NK-92 (cell line): ENCODE results near the gene PCSK4.
"Not testable (repeated sequence)": the region's sequence is repeated elsewhere in the genome, so short reads cannot be mapped to it uniquely, and the experiment has no call there.

ENCODE experiments used
- DNase-seq: peaks from one replicate; lab custom pipeline; 2025; ENCODE audit not compliant: unreplicated experiment; lab: John Stamatoyannopoulos, UW

Gene PCSK4

GRCh38 chr19:1490311-1491113 lies at the start of gene PCSK4:
Gene PCSK4 (minus strand): TSS chr19:1490350. CDS start chr19:1490346, 4 bp downstream.
- DNase-seq = peak; percentile 93

GRCh38 chr19:1539749-1540148 lies 49.6 kb upstream of the PCSK4 start:
- DNase-seq = not testable (repeated sequence)

DNA sequence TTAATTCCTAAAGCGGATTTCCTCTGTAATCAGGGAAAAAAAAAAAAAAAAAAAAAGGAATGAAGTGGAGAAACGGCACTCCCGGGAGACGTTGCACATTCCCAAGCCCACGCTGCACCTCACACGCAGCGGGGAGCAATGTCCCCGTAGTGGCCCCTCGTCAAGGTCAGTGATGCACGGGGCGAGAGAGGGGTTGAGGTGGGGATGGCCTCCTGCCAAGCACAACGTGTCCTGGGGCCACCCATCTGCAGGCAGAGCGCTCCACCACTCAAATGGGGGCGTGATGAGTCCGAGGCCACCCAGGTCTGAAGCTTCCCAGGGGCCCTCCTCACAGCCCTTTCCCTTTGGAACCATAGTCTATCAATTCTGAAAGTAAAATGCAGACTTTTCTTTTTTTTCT lies 48.8 kb upstream of the PCSK4 start:
- DNase-seq = no peak

DNA sequence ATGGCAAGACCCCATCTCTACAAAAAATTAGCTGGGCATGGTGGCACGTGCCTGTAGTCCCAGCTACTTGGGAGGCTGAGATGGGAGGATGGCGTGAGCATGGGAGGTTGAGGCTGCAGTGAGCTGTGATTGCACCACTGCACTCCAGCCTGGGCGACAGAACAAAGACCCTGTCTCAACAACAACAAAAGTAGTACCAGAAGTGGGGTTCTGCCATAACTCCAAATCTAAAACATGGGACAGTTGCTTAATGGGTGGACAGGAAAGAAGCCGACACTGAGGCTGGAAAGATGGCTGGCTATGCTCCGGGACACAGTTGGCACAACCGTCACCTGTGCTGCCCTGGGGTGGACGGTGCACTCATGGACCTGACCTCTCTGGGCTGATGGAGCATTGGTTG lies 45.5 kb upstream of the PCSK4 start:
- not testable (repeated sequence) for DNase-seq

DNA sequence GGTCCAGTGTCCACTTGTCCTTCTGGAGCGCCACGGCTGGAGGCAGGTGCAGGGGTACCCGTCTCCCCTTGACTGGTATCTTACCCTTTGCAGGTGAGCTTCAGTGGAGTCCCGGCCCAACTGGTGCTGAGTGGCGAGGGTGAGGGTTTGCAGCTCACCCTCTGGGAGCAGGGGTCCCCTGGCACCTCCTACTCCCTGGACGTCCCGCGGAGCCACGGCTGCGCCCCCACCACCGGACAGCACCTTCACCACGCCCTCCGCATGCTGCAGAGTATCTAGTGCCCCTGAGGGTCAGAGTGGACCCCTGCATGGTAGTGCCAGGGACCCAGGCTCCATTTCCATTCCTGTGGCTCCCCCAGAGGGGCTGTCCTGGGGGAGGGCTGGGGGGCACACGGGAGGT lies 44.8 kb upstream of the PCSK4 start:
- no peak for DNase-seq

- no peak for DNase-seq
Measured at GRCh38 chr19:1533510-1534150, 43.5 kb upstream of the PCSK4 start.

GRCh38 chr19:1532003-1532402 lies 41.9 kb upstream of the PCSK4 start:
- DNase-seq = no peak

GRCh38 chr19:1531587-1531986 lies 41.4 kb upstream of the PCSK4 start:
- DNase-seq = no peak

GRCh38 chr19:1530856-1531255 lies 40.7 kb upstream of the PCSK4 start:
- DNase-seq = not testable (repeated sequence)

GRCh38 chr19:1529430-1529816 lies 39.3 kb upstream of the PCSK4 start:
- DNase-seq = no peak

DNA sequence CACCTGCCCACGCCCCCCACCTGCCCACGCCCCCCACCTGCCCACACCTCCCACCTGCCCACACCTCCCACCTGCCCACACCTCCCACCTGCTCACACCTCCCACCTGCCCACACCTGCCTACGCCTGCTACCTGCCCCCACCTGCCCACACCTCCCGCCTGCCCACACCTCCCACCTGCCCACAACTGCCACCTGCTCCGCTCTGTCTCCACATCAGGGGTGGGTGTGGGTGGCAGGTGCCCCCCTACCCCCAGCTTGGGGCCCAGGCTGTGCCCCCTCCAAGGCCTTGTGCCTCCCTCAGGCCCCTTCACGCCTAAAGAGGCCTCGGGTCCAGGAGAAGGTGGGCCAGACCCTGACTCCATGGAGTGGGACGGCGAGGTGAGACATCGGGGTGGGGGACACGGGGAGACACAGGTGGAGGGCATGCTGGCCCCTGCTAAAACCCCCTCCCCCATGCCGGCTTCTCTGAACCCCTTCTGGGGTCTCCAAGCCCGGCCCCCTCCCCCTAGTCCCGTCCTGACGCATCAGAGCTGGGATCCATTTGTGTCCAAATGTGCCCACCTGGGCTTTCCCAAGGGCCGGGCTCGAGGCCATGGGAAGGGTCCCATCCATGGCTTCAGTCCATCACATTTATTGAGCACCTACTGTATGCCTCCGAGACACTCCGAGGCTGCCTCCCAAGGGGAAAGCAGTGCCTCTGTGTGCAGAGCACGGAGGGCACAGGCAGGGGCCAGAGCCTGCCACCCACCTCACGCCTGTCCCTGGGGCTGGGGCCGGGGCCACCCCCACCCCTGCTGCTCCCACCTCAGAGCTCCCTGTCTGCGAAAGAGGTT lies 38.7 kb upstream of the PCSK4 start:
- no peak for DNase-seq

- DNase-seq = no peak
Measured at GRCh38 chr19:1527650-1528309, 37.6 kb upstream of the PCSK4 start.

DNA sequence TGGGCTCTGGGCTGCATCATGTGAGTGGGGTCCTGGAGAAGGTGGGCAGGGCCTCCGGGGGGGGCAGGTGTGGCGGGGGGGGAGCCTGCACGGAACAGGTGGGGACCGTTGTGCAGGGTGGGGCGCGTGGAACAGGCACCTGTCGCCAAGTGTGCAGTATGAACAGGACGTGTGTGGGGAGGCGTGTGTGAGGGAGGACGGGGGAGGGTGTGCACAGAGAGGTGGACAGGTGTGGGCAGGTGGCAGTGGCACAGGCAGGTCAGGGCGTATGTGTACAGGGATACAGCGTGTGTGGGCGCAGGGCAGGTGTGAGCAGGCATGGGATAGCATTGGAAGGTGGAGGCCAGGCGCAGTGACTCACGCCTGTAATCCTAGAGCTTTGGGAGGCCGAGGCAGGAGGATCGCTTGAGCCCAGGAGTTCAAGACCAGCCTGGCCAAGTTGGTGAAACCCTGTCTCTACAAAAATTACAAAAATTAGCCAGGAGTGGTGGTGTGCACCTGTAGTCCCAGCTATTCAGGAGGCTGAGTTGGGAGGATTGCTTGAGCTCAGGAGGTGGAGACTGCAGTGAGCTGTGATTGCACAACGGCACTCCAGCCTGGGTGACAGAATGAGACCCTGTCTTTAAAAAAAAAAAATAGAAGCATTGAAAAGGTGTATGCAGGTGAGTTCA lies 37.0 kb upstream of the PCSK4 start:
- DNase-seq = no peak

- DNase-seq = no peak
Measured at GRCh38 chr19:1526066-1526778, 36.1 kb upstream of the PCSK4 start.

DNA sequence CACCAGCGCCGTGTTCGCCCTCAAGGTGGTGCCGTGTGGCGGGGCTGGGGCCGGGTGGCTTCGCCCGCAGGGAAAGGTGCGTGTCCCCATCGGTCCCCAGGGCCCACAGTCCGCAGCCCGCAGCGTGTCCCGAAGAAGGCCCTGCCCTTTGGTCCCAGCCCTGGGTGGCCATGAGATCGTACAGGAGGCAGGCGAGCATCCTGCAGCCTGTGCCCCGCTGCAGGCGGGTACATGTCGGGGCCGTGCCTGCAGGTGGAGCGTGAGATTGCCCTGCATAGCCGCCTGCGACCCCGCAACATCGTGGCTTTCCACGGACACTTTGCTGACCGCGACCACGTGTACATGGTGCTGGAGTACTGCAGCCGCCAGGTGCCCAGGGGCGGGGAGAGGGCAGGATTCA lies 35.2 kb upstream of the PCSK4 start:
- no peak for DNase-seq

DNA sequence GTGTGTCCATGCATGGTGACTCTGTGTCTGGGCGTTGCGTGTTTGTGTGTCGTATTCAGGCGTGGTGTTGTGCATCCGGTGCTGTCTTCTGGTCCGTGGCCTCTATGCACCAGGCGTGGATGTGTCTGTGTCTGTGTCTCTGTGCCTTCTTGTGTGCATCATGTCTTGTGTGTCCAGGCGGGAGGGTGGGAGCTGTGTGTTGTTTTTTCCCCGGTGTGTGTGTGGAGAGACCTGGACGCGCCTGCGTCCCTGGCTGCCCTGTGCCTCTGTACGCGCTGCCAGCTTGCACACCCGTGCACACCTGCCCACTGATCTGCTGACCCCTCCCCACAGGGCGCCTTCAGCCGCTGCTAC lies 34.8 kb upstream of the PCSK4 start:
- DNase-seq = no peak

- DNase-seq = no peak
Measured at GRCh38 chr19:1524287-1524971, 34.3 kb upstream of the PCSK4 start.

GRCh38 chr19:1523412-1524286 lies 33.5 kb upstream of the PCSK4 start, which contains the start of gene PLK5:
Gene PLK5 (plus strand): TSS chr19:1524077. CDS start chr19:1526997, 2,920 bp downstream.
- no peak for DNase-seq
